Sigmoid colon (tissue), 4 donors: Measurements from ENCODE around the gene RAB11FIP5.

Experiments
- EP300 ChIP-seq, 4 donors: sonication (generic); formaldehyde crosslinking; IDR thresholded peaks; one replicate each; pipeline ENCODE4 v1.6.1; 2017; ENCODE audit warnings: antibody characterized with exemption in 4 of 4
- POLR2AphosphoS5 ChIP-seq, 4 donors: sonication (generic); formaldehyde crosslinking; IDR thresholded peaks; one replicate each; pipeline ENCODE4 v1.6.1; 2017; ENCODE audit warnings: antibody characterized with exemption in 4 of 4

- TF ChIP-seq EP300 (IDR thresholded peaks at IDR 0.05) (no peak), POLR2AphosphoS5 (IDR thresholded peaks at IDR 0.05) (no peak)
These were observed 5.4 kb downstream of the RAB11FIP5 start for GRCh38 chr2:73107211-73107926.
